ENCODE measurements around the gene SYPL1.
"Not testable (repeated sequence)": the region's sequence is repeated elsewhere in the genome, so short reads cannot be mapped to it uniquely, and the experiment has no call there.

SYPL1 gene

DNA sequence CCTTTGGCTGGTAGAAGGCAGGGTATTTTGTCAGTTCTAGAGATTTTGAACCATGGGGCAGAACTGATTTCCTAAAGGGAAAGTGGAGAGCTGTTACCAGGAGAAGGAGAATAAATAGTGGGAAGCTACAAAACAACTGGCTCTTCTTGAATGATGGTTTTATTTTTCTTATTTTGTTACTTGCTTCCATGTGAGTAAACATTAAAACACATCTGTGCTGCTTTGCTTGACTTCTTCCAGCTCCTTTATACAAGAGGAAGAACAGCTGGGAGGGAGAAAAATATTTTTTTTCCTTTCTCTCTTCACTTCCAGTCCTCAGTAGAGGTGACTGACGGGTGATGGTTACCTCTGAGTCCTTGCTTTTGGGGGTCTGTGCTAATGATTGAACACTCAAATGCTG is 30.0 kb upstream of the SYPL1 start:
- H3K27ac ChIP-seq = no peak overlapping the region
- no peak for TF ChIP-seq ZFX (IDR thresholded peaks at IDR 0.05; ENCODE audit: borderline replicate concordance)
- TF ChIP-seq, protein P1, sequence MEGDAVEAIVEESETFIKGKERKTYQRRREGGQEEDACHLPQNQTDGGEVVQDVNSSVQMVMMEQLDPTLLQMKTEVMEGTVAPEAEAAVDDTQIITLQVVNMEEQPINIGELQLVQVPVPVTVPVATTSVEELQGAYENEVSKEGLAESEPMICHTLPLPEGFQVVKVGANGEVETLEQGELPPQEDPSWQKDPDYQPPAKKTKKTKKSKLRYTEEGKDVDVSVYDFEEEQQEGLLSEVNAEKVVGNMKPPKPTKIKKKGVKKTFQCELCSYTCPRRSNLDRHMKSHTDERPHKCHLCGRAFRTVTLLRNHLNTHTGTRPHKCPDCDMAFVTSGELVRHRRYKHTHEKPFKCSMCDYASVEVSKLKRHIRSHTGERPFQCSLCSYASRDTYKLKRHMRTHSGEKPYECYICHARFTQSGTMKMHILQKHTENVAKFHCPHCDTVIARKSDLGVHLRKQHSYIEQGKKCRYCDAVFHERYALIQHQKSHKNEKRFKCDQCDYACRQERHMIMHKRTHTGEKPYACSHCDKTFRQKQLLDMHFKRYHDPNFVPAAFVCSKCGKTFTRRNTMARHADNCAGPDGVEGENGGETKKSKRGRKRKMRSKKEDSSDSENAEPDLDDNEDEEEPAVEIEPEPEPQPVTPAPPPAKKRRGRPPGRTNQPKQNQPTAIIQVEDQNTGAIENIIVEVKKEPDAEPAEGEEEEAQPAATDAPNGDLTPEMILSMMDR (IDR thresholded peaks at IDR 0.05) = no peak

DNA sequence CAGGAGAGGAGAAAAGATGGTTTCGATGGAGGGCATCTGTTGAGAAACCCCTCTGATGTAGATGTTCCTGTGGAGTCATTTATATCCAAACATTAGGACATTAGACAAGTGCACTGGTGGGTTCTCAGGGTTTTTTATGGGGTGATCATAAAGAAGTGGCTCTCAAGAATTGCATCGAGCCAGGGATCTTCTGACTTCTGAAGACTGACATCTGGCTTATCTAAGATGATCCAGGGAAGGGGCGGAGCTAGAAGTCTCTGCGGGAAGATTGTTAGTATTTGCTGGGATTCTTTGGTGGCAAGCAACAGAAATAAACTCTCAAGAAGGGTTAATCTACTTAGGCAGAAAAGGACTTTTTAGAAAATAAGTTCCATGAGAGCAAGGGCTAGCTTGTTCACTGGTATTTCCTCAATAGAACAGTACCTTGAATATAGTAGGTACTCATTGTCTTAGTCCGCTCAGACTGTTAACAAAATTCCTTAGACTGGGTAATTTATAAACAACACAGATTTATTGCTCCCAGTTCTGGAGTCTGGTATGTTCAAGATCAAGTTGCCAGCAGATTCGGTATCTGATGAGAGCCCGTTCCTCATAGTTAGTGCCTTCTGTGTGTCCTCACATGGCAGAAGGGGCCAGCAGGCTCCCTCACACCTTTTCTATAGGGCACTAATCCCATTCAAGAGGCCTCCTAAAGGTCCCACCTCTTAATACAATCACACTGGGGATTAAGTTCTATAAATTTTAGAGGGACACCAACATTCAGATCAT is 28.5 kb upstream of the SYPL1 start:
- H3K27ac ChIP-seq = no peak overlapping the region
- TF ChIP-seq, protein P1 (IDR thresholded peaks at IDR 0.05) = no peak
- TF ChIP-seq ZFX (IDR thresholded peaks at IDR 0.05; ENCODE audit: borderline replicate concordance) = no peak

DNA sequence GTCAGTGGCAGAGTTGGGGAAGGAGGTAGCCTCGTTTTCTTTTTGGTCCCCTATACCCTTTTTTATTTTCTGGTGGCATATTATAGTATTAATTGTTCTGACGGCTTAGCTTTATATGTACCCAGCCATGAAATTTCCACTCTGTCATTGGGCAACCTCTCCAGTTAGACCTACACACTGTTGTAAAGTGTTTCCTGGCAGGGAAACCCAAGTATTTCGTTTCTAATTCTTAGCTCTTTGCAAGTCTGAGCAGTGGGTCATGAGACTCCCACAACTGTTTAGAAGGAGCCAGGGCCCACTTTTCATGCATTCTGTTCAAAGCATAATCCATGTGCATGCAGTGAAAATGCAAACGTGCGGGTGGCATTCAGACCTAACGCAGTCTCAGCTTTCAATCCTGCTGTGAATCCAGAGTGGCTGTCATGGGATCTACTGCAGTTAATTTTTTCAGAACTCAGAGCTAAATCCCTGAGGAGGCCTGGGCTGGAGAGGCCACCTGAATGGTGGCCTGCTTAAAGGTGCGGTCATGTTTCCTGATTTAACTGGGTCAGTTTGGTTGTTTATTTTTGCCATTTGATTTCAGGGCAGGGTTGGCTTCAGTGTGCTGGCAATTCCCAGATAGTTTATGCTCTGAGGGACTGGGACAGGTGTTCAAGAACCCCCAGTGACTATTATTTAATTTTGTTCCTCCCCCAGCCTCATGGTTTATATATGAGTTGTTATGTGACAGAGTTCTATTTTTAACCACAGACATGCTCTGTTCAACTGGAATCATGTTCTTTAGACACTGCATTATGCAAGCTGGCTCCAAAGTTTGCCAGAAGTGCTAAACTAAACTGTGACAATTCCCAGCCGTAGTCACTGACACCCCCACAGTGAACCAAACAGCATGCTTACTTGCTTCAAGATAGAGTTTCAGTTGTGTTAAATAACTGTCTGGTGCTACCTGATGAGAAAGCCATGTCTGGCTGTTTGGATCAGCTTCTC is 27.4 kb upstream of the SYPL1 start:
- no peak overlapping the region for H3K27ac ChIP-seq
- TF ChIP-seq ZFX (IDR thresholded peaks at IDR 0.05; ENCODE audit: borderline replicate concordance) = no peak
- TF ChIP-seq, protein P1 (IDR thresholded peaks at IDR 0.05) = no peak

DNA sequence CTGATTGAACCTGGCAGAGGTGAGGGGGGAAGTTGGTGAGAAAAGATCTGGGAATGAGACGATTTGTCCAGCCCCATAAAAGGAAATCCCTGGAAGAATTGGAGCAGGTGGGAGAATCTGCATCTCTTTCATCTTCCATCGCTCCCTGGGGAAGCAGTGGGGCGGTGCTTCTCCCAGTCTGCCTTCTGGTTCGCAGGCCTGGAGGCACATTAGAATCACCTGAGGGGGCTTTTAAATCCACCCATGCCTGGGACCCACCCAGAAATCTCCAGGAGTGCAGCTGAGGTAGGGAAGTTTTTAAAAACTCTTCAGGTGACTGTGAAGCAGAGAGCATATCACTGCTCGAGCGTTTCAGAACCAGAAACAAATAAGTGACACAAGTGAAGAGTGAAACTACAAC is 26.7 kb upstream of the SYPL1 start:
- no peak overlapping the region for H3K27ac ChIP-seq

DNA sequence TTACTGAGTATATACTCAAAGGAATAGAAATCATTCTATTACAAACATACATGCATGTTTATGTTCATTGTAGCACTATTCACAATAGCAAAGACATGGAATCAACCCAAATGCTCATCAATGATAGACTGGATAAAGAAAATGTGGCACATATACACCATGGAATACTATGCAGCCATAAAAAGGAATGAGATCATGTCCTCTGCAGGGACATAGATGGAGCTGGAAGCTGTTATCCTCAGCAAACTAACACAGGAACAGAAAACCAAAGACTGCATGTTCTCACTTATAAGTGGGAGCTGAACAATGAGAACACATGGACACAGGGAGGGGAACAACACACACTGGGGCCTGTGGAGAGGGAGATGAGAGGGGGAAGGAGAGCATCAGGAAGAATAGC is 26.1 kb upstream of the SYPL1 start:
- not testable (repeated sequence) for H3K27ac ChIP-seq

More for the DNA sequence above, 26.7 kb upstream of the SYPL1 start:
- TF ChIP-seq ZFX (IDR thresholded peaks at IDR 0.05; ENCODE audit: borderline replicate concordance) = no peak
- TF ChIP-seq, protein P1 (IDR thresholded peaks at IDR 0.05) = no peak

DNA sequence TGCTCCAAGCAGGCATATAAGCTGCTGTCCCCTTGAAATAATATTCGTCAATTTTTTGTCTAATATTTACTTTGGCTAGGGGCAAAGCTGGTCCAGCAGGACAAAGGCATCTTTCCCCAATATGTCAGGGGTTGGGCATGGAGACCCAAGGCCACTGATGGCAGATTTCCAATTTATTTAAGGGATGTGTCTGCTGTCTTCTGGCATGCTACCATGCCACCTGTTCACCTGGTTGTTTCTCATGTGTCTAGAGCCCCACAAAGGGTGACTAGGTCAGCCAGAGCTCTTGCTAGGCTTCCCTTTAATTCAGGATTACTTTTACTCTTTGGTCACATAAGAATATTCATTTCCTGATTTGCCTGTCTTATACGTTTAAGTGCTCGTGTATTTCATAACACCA is 22.1 kb upstream of the SYPL1 start:
- no peak overlapping the region for H3K27ac ChIP-seq
- TF ChIP-seq, protein P1 (IDR thresholded peaks at IDR 0.05) = no peak
- no peak for TF ChIP-seq ZFX (IDR thresholded peaks at IDR 0.05; ENCODE audit: borderline replicate concordance)

DNA sequence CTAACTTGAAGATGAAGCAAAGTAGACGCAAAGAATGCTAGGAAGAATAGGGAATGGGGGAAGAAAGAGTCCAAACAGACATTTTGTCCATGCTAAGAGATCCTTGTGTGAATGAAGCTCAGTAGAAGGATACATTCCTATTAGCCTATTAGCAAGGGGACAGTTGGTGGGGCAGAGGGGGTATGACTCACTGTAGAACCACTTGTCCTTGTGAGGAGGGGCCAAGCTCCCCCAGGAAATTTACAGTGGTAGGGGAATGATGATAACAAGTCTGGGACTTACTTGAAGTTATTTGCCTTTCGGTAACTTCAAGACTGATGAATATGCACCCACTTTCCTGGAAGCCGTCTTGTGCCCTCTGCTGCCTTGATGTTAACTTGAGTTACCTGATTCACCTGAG is 17.2 kb upstream of the SYPL1 start:
- TF ChIP-seq, protein P1 (IDR thresholded peaks at IDR 0.05) = no peak
- TF ChIP-seq ZFX (IDR thresholded peaks at IDR 0.05; ENCODE audit: borderline replicate concordance) = no peak
- no peak overlapping the region for H3K27ac ChIP-seq
